Measurements from ENCODE around the gene INPP5D. TPM values are rescaled to one million over a fixed set of nuclear protein-coding genes. Genes with fewer than 3 reads are reported as not detected.
A peak's percentile ranks its signal among the peaks of the same experiment; 100 is the strongest.

The INPP5D gene
- total RNA-seq, 2 experiments from 2014 or later: 108 to 122 TPM

DNA sequence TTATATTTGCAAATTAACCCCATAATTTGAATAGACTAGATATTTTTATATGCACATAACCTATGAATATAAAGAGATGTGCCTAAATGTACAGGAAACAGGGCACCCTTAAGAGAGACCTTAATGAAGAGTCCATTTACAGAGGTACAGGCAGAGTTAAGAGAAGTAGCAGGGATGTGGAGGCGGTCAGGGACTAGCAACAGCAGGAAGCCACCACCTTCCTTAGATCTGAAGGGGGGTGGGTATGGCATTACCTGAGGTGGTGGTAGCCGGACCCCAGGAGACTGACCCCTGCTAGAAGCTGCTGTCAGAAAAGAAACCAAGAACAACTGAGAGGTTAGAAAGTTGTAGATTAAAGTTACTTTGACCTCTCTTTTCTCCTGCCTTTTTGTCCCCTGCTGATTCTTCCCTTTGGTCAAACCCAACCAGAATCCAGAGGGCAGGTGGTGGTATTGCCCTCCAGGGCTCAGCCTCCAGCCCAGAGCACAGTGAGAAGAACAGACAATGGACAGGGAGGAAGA lies 166.4 kb downstream of the INPP5D start:
- no peak for ATAC-seq

GRCh38 chr2:233227346-233227978 lies 167.3 kb downstream of the INPP5D start:
- CTCF ChIA-PET: interaction anchor here (0.7 to 1.5 kb wide), 3 partner anchors 21 to 30 kb away, joined by 3 to 4 read pairs (median 3); no protein-coding TSS in a partner anchor
- no peak for ATAC-seq
- Mint-ChIP-seq H3K27me3 (ENCODE audit: low read depth) (peaks cover 5% of the 10 kb centered on the region), H3K4me1 (ENCODE audit: low read depth) (peaks cover 48% of the 10 kb centered on the region), H3K9me3 (ENCODE audit: insufficient read depth) (no peaks in the 10 kb centered on the region), H3K27ac (no peak overlapping the region), H3K36me3 (ENCODE audit: low read depth) (peaks cover 1% of the 10 kb centered on the region), H3K4me3 (no peak overlapping the region)
- POLR2A ChIA-PET: no interaction called here
- DNase-seq: no peak

More for the DNA sequence above, 166.4 kb downstream of the INPP5D start:
- ChIA-PET CTCF (interaction anchor here (1.5 kb wide), 1 partner anchor 20 kb away, joined by 4 read pairs; no protein-coding TSS in a partner anchor), POLR2A (no interaction called here)
- Mint-ChIP-seq H3K27me3 (ENCODE audit: low read depth) (peaks cover 7% of the 10 kb centered on the region), H3K4me1 (ENCODE audit: low read depth) (peaks cover 41% of the 10 kb centered on the region), H3K36me3 (ENCODE audit: low read depth) (peaks cover 1% of the 10 kb centered on the region), H3K27ac (no peak overlapping the region), H3K9me3 (ENCODE audit: insufficient read depth) (no peaks in the 10 kb centered on the region), H3K4me3 (no peak overlapping the region)
- DNase-seq: no peak

GRCh38 chr2:233228376-233228775 lies 168.2 kb downstream of the INPP5D start:
- Mint-ChIP-seq H3K27me3 (ENCODE audit: low read depth) (peaks cover 3% of the 10 kb centered on the region), H3K9me3 (ENCODE audit: insufficient read depth) (no peaks in the 10 kb centered on the region), H3K27ac (no peak overlapping the region), H3K4me1 (ENCODE audit: low read depth) (peaks cover 55% of the 10 kb centered on the region), H3K4me3 (no peak overlapping the region), H3K36me3 (ENCODE audit: low read depth) (peaks cover 1% of the 10 kb centered on the region)
- CTCF ChIA-PET: interaction anchor here (1.0 kb wide), 1 partner anchor 22 kb away, joined by 3 read pairs; no protein-coding TSS in a partner anchor
- ATAC-seq: no peak
- DNase-seq: no peak
- POLR2A ChIA-PET: no interaction called here

DNA sequence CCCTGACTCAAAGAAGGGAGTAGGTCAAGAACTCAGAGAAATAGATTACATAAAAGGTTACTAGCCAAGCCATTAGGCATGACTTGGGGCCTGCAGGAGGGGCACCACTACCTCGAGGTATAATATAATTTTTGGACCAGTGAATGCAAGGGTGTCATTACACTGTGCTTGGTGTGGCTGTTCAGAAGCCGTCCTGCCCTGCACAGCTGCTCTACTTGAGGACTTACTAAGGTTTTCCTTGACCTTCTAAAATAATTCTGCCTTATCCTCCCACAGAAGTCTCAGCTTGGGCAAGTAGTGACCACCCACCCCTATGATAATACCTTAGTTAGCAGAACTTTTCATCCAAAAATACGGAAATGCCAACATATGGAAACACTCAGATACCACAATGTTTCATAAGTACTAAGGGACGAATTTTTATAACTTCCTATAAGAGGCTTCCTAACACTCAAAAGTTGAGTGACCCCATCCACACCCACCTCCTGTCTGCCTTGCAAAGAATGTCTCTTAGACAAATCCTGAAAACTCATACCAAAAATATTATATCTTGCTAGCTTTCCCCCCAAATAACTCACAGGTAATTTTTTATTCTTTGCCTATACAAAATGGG lies 173.6 kb downstream of the INPP5D start:
- DNase-seq: no peak
- Mint-ChIP-seq H3K36me3 (ENCODE audit: low read depth) (peaks cover 9% of the 10 kb centered on the region), H3K9me3 (ENCODE audit: insufficient read depth) (no peaks in the 10 kb centered on the region), H3K4me3 (peak overlapping the region; percentile 57), H3K4me1 (ENCODE audit: low read depth) (peaks cover 75% of the 10 kb centered on the region), H3K27me3 (ENCODE audit: low read depth) (no peaks in the 10 kb centered on the region), H3K27ac (peak overlapping the region; percentile 88)
- ATAC-seq: peak; percentile 28
- ChIA-PET CTCF (interaction anchor here (0.8 to 6.7 kb wide), 5 partner anchors 9 to 180 kb away, joined by 3 to 52 read pairs (median 4); partner anchors contain the start of gene ATG16L1), POLR2A (interaction anchor here (3.6 kb wide), 1 partner anchor 17 kb away, joined by 11 read pairs; the partner anchor contains the start of gene ATG16L1)

- CTCF ChIA-PET: interaction anchor here (0.8 to 6.7 kb wide), 4 partner anchors 13 to 181 kb away, joined by 3 to 52 read pairs (median 6); partner anchors contain the start of gene ATG16L1
- POLR2A ChIA-PET: interaction anchor here (3.6 kb wide), 1 partner anchor 16 kb away, joined by 11 read pairs; the partner anchor contains the start of gene ATG16L1
- DNase-seq (peak; percentile 66), ATAC-seq (peak; percentile 76)
- Mint-ChIP-seq H3K4me3 (peak overlapping the region; percentile 57), H3K27ac (peak overlapping the region; percentile 88), H3K27me3 (ENCODE audit: low read depth) (no peaks in the 10 kb centered on the region), H3K36me3 (ENCODE audit: low read depth) (peaks cover 13% of the 10 kb centered on the region), H3K9me3 (ENCODE audit: insufficient read depth) (no peaks in the 10 kb centered on the region), H3K4me1 (ENCODE audit: low read depth) (peaks cover 78% of the 10 kb centered on the region)
Observed at GRCh38 chr2:233234264-233234663, 174.1 kb downstream of the INPP5D start.

DNA sequence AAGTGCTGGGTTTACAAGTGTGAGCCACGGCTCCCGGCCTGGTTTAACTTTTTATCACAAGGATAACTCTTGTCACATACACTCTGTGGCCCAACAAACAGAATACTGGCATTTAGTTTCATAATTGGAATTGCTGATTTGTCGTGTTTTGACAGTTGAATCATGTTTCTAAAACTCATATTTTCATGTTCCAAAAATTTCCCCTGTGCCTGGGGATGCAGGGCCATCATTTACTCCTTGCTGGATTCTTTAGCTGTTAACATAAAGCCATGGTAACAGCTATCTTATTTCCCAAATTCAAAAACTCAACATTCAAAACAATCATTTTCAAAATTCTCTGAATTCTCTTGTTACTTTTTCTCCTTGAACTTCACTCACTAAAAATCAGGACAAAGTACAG lies 174.9 kb downstream of the INPP5D start:
- Mint-ChIP-seq H3K9me3 (ENCODE audit: insufficient read depth) (no peaks in the 10 kb centered on the region), H3K27ac (peak overlapping the region; percentile 68), H3K4me1 (ENCODE audit: low read depth) (peaks cover 82% of the 10 kb centered on the region), H3K4me3 (no peak overlapping the region), H3K27me3 (ENCODE audit: low read depth) (no peaks in the 10 kb centered on the region), H3K36me3 (ENCODE audit: low read depth) (peaks cover 17% of the 10 kb centered on the region)
- CTCF ChIA-PET: interaction anchor here (2.3 to 6.7 kb wide), 2 partner anchors 12 to 16 kb away, joined by 7 to 52 read pairs; partner anchors contain the start of gene ATG16L1
- DNase-seq (no peak), ATAC-seq (no peak)
- POLR2A ChIA-PET: interaction anchor here (0.6 to 3.6 kb wide), 3 partner anchors 16 to 791 kb away, joined by 3 to 11 read pairs (median 3); partner anchors contain the start of gene ATG16L1

- no peak overlapping the region for H3K27ac Mint-ChIP-seq
- ATAC-seq: no peak
- peaks cover 82% of the 10 kb centered on the region for H3K4me1 Mint-ChIP-seq (ENCODE audit: low read depth)
- H3K9me3 Mint-ChIP-seq (ENCODE audit: insufficient read depth): no peaks in the 10 kb centered on the region
- H3K36me3 Mint-ChIP-seq (ENCODE audit: low read depth): peaks cover 17% of the 10 kb centered on the region
- no peaks in the 10 kb centered on the region for H3K27me3 Mint-ChIP-seq (ENCODE audit: low read depth)
- no peak overlapping the region for H3K4me3 Mint-ChIP-seq
- ChIA-PET CTCF (interaction anchor here (0.7 to 1.3 kb wide), 2 partner anchors 11 to 15 kb away, joined by 3 to 4 read pairs; partner anchors contain the start of gene ATG16L1), POLR2A (interaction anchor here (1.3 to 3.6 kb wide), 2 partner anchors 15 to 32 kb away, joined by 3 to 11 read pairs; partner anchors contain the start of gene ATG16L1)
- no peak for DNase-seq
Observed at GRCh38 chr2:233235977-233236376, 175.8 kb downstream of the INPP5D start.

GRCh38 chr2:233236820-233237589 lies 176.9 kb downstream of the INPP5D start:
- H3K27ac Mint-ChIP-seq: no peak overlapping the region
- H3K9me3 Mint-ChIP-seq (ENCODE audit: insufficient read depth): no peaks in the 10 kb centered on the region
- no peak for ATAC-seq
- POLR2A ChIA-PET: interaction anchor here (1.1 to 3.6 kb wide), 2 partner anchors 14 to 57 kb away, joined by 3 to 11 read pairs; partner anchors contain the start of gene ATG16L1
- DNase-seq: no peak
- H3K4me1 Mint-ChIP-seq (ENCODE audit: low read depth): peaks cover 81% of the 10 kb centered on the region
- peaks cover 17% of the 10 kb centered on the region for H3K36me3 Mint-ChIP-seq (ENCODE audit: low read depth)
- H3K27me3 Mint-ChIP-seq (ENCODE audit: low read depth): no peaks in the 10 kb centered on the region
- H3K4me3 Mint-ChIP-seq: no peak overlapping the region
- CTCF ChIA-PET: interaction anchor here (1.3 kb wide), 1 partner anchor 10 kb away, joined by 4 read pairs; no protein-coding TSS in a partner anchor

DNA sequence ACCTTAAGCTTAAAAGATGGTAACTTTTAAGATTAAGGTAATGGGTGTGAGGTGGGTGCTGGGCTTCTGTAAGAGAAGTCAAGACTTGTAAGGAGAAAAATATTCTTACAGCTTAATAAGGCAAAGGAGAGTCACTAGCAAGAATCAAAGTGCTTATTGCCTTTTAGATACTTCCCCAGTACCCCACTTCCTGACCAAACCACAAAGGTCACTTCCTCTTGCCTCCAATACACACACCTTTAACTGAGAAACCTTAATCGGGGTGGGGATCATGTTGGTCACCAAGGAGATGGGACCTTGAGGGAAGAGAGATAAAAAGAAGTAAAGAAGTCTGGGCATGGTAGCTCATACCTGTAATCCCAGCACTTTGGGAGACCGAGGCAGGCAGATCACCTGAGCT lies 180.8 kb downstream of the INPP5D start:
- Mint-ChIP-seq H3K4me3 (peak overlapping the region; percentile 44), H3K27ac (peak overlapping the region; percentile 80), H3K27me3 (ENCODE audit: low read depth) (no peaks in the 10 kb centered on the region), H3K36me3 (ENCODE audit: low read depth) (peaks cover 16% of the 10 kb centered on the region), H3K4me1 (ENCODE audit: low read depth) (peaks cover 75% of the 10 kb centered on the region), H3K9me3 (ENCODE audit: insufficient read depth) (no peaks in the 10 kb centered on the region)
- DNase-seq (peak; percentile 81), ATAC-seq (peak; percentile 72)
- POLR2A ChIA-PET: interaction anchor here (1.2 to 2.1 kb wide), 5 partner anchors 10 to 180 kb away, joined by 3 to 17 read pairs (median 5); partner anchors contain the start of genes ATG16L1 and INPP5D
- CTCF ChIA-PET: interaction anchor here (0.9 to 5.1 kb wide), 8 partner anchors 8 to 188 kb away, joined by 3 to 42 read pairs (median 4); partner anchors contain the start of genes ATG16L1 and INPP5D

DNA sequence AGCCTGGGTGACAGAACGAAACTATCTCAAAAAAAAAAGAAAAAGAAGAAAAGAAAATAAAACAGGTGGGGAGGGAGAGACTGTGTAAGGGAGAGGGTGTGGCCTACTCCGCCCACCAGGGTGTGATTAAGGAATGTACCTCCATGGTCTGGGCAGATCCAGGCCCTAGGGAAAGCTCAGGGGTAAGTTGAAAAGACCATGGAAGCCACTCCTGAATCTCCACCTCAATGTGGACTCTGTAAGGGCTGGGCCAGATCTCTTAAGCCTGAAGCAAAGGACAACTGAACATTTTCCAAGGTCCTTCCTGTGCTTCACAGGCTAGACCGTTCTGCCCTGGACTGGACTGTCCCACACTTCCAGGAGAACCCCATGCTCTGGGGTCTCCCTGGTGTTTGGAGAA lies 181.7 kb downstream of the INPP5D start:
- Mint-ChIP-seq H3K36me3 (ENCODE audit: low read depth) (peaks cover 15% of the 10 kb centered on the region), H3K27ac (peak overlapping the region; percentile 80), H3K4me3 (no peak overlapping the region), H3K4me1 (ENCODE audit: low read depth) (peaks cover 70% of the 10 kb centered on the region), H3K27me3 (ENCODE audit: low read depth) (no peaks in the 10 kb centered on the region), H3K9me3 (ENCODE audit: insufficient read depth) (no peaks in the 10 kb centered on the region)
- CTCF ChIA-PET: interaction anchor here (1.0 to 5.1 kb wide), 5 partner anchors 9 to 389 kb away, joined by 3 to 42 read pairs (median 4); partner anchors contain the start of genes ATG16L1 and INPP5D
- POLR2A ChIA-PET: interaction anchor here (1.3 to 2.1 kb wide), 2 partner anchors 10 to 75 kb away, joined by 3 to 17 read pairs; no protein-coding TSS in a partner anchor
- DNase-seq (no peak), ATAC-seq (no peak)
